Gastroesophageal sphincter (tissue), 3 donors: Measurements from ENCODE around the gene HLA-DPA1.

Experiments used
- POLR2A ChIP-seq, 2 donors: fragments of 450-650 bp; IDR thresholded peaks; one replicate each; pipeline ENCODE4 v1.6.1; 2017; ENCODE audit warnings: antibody characterized with exemption in 2 of 2, mild to moderate bottlenecking in 2 of 2, moderate library complexity in 1 of 2
- TF ChIP-seq, protein P1 (sequence below), 4 experiments: fragments of 200-600 bp in 2 of 4; fragments of 450-650 bp in 2 of 4; sonication (generic) in 1 of 4; IDR thresholded peaks; one replicate each; pipeline ENCODE4 v1.5.1; 2017 to 2019; ENCODE audit warnings: antibody characterized with exemption in 4 of 4, mild to moderate bottlenecking in 2 of 4, moderate library complexity in 2 of 4

DNA sequence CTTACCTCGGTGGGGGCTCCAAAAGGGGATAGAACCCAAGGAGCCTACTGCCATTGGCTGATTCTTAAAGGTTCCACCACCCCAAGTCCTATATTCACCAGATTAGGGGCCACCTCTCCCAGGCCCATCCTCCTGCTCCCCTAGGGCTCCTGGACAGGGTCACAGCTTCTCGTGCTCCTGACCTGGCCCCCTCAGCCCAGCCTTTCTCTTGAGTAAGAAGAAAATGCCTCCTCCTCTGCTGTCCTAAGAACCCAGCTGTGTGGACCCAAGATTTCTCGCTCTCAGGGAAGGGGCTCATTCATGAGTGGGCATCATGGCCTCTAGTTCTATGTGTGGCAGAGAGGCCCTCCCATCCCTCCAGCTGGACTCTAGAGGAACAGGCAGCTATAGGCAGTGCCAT lies 18.9 kb upstream of the HLA-DPA1 start:
- TF ChIP-seq, protein P1, sequence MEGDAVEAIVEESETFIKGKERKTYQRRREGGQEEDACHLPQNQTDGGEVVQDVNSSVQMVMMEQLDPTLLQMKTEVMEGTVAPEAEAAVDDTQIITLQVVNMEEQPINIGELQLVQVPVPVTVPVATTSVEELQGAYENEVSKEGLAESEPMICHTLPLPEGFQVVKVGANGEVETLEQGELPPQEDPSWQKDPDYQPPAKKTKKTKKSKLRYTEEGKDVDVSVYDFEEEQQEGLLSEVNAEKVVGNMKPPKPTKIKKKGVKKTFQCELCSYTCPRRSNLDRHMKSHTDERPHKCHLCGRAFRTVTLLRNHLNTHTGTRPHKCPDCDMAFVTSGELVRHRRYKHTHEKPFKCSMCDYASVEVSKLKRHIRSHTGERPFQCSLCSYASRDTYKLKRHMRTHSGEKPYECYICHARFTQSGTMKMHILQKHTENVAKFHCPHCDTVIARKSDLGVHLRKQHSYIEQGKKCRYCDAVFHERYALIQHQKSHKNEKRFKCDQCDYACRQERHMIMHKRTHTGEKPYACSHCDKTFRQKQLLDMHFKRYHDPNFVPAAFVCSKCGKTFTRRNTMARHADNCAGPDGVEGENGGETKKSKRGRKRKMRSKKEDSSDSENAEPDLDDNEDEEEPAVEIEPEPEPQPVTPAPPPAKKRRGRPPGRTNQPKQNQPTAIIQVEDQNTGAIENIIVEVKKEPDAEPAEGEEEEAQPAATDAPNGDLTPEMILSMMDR (IDR thresholded peaks at IDR 0.05): no peak
- TF ChIP-seq POLR2A (IDR thresholded peaks at IDR 0.05): no peak
